ENCODE data around the gene DIPK1C.

DNA sequence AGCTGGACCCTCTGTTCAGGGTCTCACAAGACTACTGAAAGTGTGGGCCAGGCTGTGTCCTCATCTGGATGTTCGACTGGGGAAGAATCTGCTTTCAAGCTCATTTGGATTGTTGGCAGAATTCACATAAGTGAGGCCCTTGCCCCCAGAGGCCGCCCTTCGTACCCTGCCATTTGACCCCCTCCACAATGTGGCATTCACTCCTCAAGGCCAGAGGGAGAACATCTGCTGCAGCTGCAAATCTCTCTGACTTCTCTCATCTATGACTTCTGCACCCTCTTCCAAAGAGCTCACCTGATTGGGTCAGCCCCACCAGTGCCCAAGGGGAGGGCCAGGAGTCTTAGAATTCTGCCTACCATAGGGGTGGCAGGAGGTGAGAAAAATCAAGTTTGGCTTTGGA is 35.2 kb upstream of the DIPK1C start:
- TF ChIP-seq, protein P1, sequence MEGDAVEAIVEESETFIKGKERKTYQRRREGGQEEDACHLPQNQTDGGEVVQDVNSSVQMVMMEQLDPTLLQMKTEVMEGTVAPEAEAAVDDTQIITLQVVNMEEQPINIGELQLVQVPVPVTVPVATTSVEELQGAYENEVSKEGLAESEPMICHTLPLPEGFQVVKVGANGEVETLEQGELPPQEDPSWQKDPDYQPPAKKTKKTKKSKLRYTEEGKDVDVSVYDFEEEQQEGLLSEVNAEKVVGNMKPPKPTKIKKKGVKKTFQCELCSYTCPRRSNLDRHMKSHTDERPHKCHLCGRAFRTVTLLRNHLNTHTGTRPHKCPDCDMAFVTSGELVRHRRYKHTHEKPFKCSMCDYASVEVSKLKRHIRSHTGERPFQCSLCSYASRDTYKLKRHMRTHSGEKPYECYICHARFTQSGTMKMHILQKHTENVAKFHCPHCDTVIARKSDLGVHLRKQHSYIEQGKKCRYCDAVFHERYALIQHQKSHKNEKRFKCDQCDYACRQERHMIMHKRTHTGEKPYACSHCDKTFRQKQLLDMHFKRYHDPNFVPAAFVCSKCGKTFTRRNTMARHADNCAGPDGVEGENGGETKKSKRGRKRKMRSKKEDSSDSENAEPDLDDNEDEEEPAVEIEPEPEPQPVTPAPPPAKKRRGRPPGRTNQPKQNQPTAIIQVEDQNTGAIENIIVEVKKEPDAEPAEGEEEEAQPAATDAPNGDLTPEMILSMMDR (conservative IDR thresholded peaks at IDR 0.05; ENCODE audit: low read length), result no peak
- no peak for TF ChIP-seq EZH2phosphoT487 (IDR thresholded peaks at IDR 0.05; ENCODE audit: borderline replicate concordance)
